Activated CD8-positive, alpha-beta T cell treated with anti-CD3 and anti-CD28 coated beads, Interleukin-2, amount 10 ng/mL, durations not matched to agents 7 days and 5 days (primary cell): ENCODE measurements around the gene TSSK2. TPM values are rescaled to one million over a fixed set of nuclear protein-coding genes. Genes with fewer than 3 reads are reported as not detected.

Source experiments
- ATAC-seq: fragments of 150-1000 bp; cut with Tn5 transposase; one replicate; pipeline ENCODE4 v1.10.0; 2021; ENCODE audit warnings: moderate library complexity
- CTCF ChIA-PET: fragments of 350-600 bp; sonication (Branson Sonifier 250); formaldehyde crosslinking; loops from one replicate; lab custom pipeline; 2021; ENCODE audit warnings: antibody characterized with exemption; lab: Charles Lee
- POLR2A ChIA-PET: fragments of 350-600 bp; sonication (Branson Sonifier 250); formaldehyde crosslinking; loops from one replicate; lab custom pipeline; 2021; ENCODE audit warnings: antibody characterized with exemption; lab: Charles Lee
- DNase-seq: peaks from one replicate; pipeline ENCODE4 v3.0.0-alpha.2; 2020
- H3K27ac Mint-ChIP-seq: one replicate; pipeline ENCODE4 v1.8.0; 2021; ENCODE audit warnings: mild to moderate bottlenecking, mixed read lengths
- H3K27me3 Mint-ChIP-seq: one replicate; pipeline ENCODE4 v1.8.0; 2021; ENCODE audit warnings: low read depth, mixed read lengths
- H3K36me3 Mint-ChIP-seq: one replicate; pipeline ENCODE4 v1.8.0; 2021; ENCODE audit warnings: low read depth, mixed read lengths
- H3K4me1 Mint-ChIP-seq: one replicate; pipeline ENCODE4 v1.8.0; 2021; ENCODE audit warnings: low read depth, mixed read lengths
- H3K4me3 Mint-ChIP-seq: one replicate; pipeline ENCODE4 v1.8.0; 2021; ENCODE audit warnings: mild to moderate bottlenecking, mixed read lengths
- H3K9me3 Mint-ChIP-seq: one replicate; pipeline ENCODE4 v1.8.0; 2022; ENCODE audit warnings: mixed read lengths; ENCODE audit not compliant: insufficient read depth
- total RNA-seq, 2 experiments: library from RNA; stranded (reverse); gene quantifications; one replicate each; pipeline ENCODE4 v1.2.3, GENCODE V29; 2021

Gene TSSK2
- total RNA-seq, 2 experiments from 2014 or later = not detected

DNA sequence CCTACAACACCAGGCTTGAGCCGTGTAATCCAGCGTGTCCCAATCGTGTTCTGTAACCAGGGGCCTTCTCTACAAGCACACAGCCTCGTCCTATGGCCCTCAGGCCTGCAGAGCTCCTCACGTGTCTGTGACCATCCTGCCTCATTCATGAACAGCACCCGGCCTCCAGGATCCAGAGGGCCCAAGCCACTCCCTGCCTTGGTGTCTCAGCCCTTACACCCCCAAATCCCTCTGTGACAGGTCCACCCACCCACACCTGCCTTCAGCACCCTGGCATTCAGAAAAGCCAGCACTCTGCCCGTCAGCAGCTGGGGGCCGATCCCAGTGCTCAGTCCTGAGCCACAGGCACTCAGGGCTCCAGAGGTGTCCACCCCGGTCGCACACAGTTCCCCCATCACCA is 5.8 kb downstream of the TSSK2 start:
- CTCF ChIA-PET = no interaction called here
- Mint-ChIP-seq H3K36me3 (peaks cover 39% of the 10 kb centered on the region), H3K27me3 (no peaks in the 10 kb centered on the region), H3K9me3 (no peaks in the 10 kb centered on the region), H3K4me3 (no peak overlapping the region), H3K4me1 (no peaks in the 10 kb centered on the region), H3K27ac (no peak overlapping the region)
- no peak for ATAC-seq
- DNase-seq = no peak
- POLR2A ChIA-PET = no interaction called here

DNA sequence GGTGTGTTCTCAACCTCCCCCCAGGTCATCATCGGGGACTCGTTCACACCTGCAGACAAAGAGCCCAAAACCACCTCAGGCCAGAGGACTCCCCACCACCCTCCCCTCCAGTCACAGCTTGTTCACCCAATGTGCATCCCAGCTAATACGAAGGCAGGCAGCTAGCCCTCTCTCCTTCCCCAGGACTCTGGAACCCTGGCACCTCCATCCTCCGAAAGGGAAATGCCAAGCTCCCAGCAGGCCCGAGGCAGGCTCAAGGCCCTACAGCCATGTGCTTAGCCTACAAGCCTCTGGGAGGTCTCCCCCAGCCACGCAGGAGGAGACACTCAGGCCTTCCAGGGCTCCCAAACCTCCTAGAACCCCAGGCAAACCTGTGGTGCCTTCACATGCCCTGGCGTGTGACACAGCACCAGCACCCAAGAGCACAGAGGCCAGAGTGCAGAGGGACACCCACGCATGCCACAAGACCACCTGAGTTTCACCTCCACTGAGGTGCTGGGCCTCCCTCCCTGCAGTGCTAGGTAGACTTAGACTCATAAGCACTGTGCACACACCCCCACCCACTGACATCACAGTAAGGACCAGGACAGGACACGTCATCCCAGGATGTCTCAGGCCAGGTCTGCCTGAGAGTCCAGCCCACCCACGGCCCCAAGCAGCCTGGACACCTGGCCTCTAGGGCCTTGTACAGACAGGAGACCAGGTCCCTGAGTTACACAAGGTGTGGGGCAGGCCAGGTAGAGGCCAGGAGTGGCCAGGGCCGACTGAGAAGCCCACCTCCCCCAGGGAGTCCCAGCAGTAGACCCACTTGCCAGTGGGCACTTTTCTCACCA is 6.5 kb downstream of the TSSK2 start:
- DNase-seq (no peak), ATAC-seq (no peak)
- H3K27ac Mint-ChIP-seq = no peak overlapping the region
- no peak overlapping the region for H3K4me3 Mint-ChIP-seq
- peaks cover 41% of the 10 kb centered on the region for H3K36me3 Mint-ChIP-seq
- POLR2A ChIA-PET = no interaction called here
- CTCF ChIA-PET = no interaction called here
- H3K27me3 Mint-ChIP-seq = no peaks in the 10 kb centered on the region
- H3K9me3 Mint-ChIP-seq = no peaks in the 10 kb centered on the region
- peaks cover under 1% of the 10 kb centered on the region for H3K4me1 Mint-ChIP-seq

DNA sequence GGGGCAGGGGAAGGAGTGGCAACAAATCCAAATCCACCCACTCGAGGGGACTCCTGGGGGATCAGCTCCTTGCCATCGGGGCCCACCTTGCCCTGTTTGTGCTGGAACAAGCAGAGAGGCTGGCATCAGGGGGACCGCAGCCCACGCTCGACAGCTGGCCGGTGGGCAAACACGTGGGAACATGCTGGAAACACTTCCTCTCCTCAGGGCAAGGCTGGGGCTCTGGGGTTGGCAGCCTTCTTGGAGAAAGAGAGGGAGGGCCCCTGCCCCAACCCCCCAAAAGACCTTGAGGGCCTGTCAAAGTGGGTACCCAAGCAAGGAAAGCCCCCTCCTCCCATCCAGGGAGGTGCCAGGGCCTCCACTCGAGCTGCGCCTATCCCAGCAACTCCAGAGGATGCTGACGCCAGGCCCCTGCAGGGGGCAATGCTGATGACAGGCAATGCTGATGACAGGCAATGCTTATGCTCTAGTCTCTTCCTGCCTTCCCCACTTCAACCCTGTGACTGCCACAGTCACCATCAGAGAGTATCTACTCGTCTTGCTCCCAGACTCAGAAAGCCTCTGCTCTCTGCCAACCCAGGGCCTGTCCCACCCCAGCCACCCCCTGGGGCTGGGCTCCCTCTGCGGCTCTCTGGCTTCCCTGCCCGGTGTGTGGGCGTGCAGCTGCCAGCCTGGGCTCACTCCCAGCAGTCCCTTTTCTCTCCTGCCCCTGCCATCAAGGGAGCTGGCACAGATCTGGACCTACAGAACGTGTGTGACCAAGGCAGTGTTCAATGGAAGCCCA is 7.3 kb downstream of the TSSK2 start:
- Mint-ChIP-seq H3K27ac (no peak overlapping the region), H3K9me3 (no peaks in the 10 kb centered on the region), H3K36me3 (peaks cover 40% of the 10 kb centered on the region), H3K4me1 (peaks cover 5% of the 10 kb centered on the region), H3K4me3 (no peak overlapping the region), H3K27me3 (no peaks in the 10 kb centered on the region)
- CTCF ChIA-PET = no interaction called here
- no peak for ATAC-seq
- POLR2A ChIA-PET = interaction anchor here (1.0 kb wide), 1 partner anchor 31 kb away, joined by 3 read pairs; no protein-coding TSS in a partner anchor
- no peak for DNase-seq

DNA sequence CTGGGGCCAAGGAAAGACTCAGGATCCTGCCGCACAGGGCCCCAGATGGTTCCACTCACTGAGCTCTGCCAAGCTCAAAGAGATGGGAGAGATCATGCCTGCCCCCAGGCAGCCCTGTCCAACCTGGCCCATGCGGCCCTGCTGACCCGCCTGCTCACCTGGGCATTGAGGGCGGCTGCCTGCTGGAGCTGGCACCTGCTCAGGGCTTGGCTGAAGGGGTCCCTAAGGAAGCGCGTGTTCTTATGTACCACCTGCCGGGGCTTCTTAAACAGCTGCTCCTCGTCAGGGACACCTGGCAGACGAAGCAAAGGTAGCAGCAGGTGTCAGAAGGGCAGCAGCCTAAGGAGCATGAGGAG is 7.9 kb downstream of the TSSK2 start:
- Mint-ChIP-seq H3K9me3 (no peaks in the 10 kb centered on the region), H3K27ac (no peak overlapping the region), H3K4me1 (peaks cover 9% of the 10 kb centered on the region), H3K27me3 (no peaks in the 10 kb centered on the region), H3K36me3 (peaks cover 42% of the 10 kb centered on the region), H3K4me3 (no peak overlapping the region)
- CTCF ChIA-PET = no interaction called here
- ATAC-seq (no peak), DNase-seq (no peak)
- POLR2A ChIA-PET = interaction anchor here (1.0 kb wide), 1 partner anchor 30 kb away, joined by 3 read pairs; no protein-coding TSS in a partner anchor

DNA sequence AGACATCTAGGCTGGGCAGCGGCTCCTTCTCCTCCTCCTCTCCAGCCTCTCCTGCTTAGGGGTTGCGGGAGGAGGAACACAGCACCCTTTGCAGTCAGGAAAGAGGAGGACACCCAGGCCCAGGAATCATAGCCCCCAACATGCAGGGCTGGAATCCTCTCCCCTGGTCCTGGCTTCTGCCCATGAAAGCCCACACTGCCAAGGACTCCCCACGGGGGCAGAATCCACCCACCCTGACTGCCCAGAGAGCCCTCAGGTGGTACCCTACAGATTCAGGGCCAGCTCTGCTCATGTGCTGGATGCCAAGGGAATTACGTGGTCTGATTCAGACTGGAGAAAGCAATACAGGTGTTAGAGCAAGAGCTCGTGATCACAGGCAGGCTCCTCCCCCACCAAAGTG is 8.9 kb downstream of the TSSK2 start:
- DNase-seq (no peak), ATAC-seq (no peak)
- peaks cover 17% of the 10 kb centered on the region for H3K4me1 Mint-ChIP-seq
- CTCF ChIA-PET = no interaction called here
- no peaks in the 10 kb centered on the region for H3K9me3 Mint-ChIP-seq
- H3K27me3 Mint-ChIP-seq = no peaks in the 10 kb centered on the region
- POLR2A ChIA-PET = no interaction called here
- H3K27ac Mint-ChIP-seq = no peak overlapping the region
- H3K4me3 Mint-ChIP-seq = no peak overlapping the region
- H3K36me3 Mint-ChIP-seq = peaks cover 44% of the 10 kb centered on the region

DNA sequence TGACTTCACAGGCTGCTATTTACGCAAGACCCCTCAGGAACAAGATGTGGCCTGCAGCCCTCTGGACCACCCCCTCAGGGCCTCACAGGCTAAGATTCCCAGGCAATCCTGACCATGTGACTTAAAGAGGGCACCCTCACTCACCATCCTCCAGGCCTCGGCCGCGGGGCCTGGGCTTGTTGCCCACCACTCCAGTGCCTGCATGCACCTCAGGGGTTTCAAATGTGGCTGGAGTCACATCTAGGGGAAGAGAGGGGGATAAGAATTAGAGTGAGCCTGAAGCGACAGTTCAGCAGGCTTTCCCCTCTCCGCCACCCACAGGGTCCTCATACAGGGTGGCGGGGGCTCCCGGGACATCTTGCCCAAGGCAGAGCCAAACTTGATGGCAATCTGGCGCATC is 11.3 kb downstream of the TSSK2 start:
- CTCF ChIA-PET = no interaction called here
- Mint-ChIP-seq H3K4me3 (peak overlapping the region; percentile 37), H3K4me1 (peaks cover 17% of the 10 kb centered on the region), H3K27me3 (peaks cover 8% of the 10 kb centered on the region), H3K9me3 (no peaks in the 10 kb centered on the region), H3K27ac (peak overlapping the region; percentile 14), H3K36me3 (peaks cover 26% of the 10 kb centered on the region)
- POLR2A ChIA-PET = no interaction called here
- ATAC-seq = no peak
- DNase-seq = no peak

DNA sequence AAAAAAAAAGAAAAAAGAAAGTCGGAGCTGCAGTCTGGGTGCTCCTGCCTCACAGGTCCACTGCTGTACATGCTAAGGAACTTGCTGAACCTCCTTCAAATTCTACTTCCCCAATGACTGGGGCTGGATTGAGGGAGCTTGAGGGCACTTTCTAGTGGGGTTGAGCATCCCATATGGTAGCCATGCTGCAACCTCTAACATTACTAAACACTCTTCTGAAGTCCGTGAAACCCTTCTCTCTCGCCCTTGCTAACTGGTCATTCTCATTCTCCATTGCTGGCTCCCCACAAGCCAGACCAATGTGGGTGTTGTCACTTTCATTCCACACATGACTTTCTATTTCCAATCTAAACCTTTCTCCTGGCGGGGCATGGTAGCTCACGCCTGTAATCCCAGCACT is 12.1 kb downstream of the TSSK2 start:
- DNase-seq (no peak), ATAC-seq (no peak)
- Mint-ChIP-seq H3K4me3 (peak overlapping the region; percentile 99), H3K4me1 (peaks cover 17% of the 10 kb centered on the region), H3K9me3 (no peaks in the 10 kb centered on the region), H3K27me3 (peaks cover 15% of the 10 kb centered on the region), H3K36me3 (peaks cover 26% of the 10 kb centered on the region), H3K27ac (peak overlapping the region; percentile 95)
- ChIA-PET POLR2A (interaction anchor here (1.0 to 2.4 kb wide), 3 partner anchors 21 to 336 kb away, joined by 5 to 20 read pairs (median 8); partner anchors contain the start of genes CDC45 and DGCR2), CTCF (interaction anchor here (1.2 to 2.6 kb wide), 8 partner anchors 12 to 487 kb away, joined by 3 to 16 read pairs (median 8); partner anchors contain the start of genes SLC25A1 and TSSK2)

DNA sequence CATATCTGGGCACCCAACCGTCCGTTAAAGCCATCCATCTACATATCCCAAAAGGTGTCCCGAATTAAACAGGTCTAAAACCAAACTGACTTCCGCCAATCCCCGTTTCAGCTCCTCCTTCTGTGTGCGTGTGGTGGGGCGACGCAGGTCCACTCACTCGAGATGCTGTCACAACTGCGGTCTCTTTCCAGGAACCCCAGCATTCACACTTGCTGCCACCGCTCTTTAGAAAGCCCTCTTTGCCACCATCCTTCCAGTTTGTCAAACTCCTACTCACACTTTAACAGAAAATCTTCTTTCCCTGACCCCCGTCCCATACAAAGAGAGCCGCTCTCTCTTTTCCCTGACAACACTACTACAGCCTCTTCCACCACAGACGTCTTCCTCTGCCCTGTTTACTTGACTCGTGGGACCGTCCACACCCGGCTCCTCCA is 12.9 kb downstream of the TSSK2 start:
- ATAC-seq (peak; percentile 45), DNase-seq (peak; percentile 67)
- ChIA-PET CTCF (interaction anchor here (0.6 to 2.6 kb wide), 22 partner anchors 8 to 486 kb away, joined by 3 to 16 read pairs (median 4); partner anchors contain the start of genes DGCR2, SLC25A1 and TSSK2), POLR2A (interaction anchor here (0.8 to 2.4 kb wide), 5 partner anchors 11 to 336 kb away, joined by 3 to 20 read pairs (median 5); partner anchors contain the start of genes CDC45, DGCR2 and SLC25A1)
- Mint-ChIP-seq H3K4me1 (peaks cover 17% of the 10 kb centered on the region), H3K27ac (peak overlapping the region; percentile 95), H3K4me3 (peak overlapping the region; percentile 99), H3K27me3 (peaks cover 17% of the 10 kb centered on the region), H3K9me3 (no peaks in the 10 kb centered on the region), H3K36me3 (peaks cover 24% of the 10 kb centered on the region)

DNA sequence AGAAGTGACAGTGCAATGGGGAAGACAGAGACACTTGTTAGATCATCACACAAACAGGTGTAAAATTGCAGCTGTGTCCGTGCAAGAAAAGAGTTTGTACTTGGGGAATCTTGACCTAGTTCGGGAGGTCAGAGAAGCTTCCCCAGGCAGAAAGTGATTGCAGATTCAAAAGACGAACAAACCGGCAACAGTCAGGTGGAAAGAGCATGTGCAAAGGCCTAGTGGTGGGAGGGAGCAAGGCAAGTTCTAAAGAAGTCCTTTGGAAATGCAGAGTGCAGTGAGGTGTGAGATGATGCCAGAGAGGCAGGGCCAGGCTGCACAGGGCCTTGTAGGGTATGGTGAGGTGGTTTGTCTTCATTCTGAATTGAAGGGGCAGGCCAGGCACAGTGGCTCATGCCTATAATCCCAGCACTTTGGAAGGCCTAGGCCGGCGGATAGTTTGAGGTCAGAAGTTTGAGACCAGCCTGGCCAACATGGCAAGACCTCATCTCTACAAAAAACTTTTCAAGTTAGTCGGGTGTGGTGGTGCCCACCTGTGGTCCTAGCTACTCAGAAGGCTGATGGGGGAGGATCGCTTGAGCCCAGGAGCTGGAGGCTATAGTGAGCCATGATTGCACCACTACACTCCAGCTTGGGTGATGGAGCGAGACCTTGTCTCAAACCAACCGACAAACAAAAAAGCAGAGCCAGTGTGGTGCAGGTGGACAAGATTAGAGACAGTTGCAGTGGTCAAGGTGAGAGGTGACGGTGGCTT is 15.3 kb downstream of the TSSK2 start:
- Mint-ChIP-seq H3K27me3 (peaks cover 26% of the 10 kb centered on the region), H3K36me3 (peaks cover 18% of the 10 kb centered on the region)
- POLR2A ChIA-PET = no interaction called here

DNA sequence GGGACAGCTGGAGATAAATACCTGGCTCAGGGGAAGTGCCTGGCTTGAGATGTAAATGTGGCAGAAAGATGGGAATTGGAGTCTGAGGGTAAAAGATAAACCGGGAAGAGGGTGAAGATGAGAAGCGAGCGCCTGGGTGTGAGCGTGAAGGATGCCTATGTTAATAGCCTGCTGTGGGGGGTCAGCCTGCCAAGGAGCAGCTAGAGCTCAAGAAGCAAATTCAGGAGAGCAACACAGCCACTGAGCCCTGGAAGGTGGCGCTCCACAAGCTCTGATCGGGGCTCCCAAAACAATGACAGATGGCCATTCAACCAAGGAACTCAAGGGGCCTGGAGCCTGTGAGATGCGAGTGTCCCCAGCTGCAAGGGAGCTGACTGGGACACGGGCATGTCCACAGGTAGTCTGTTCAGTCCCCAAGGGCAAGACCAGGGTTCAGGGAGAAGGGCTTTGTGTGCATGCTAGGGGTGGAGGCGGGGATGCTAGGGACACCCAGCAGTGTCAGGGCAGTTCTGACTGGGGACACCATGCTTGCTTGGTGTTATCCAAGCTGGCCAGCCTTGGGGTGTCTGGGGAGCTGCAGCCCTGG is 16.2 kb downstream of the TSSK2 start:
- ChIA-PET POLR2A (no interaction called here), CTCF (no interaction called here)
- no peak for DNase-seq
- H3K27ac Mint-ChIP-seq = no peak overlapping the region
- H3K9me3 Mint-ChIP-seq = no peaks in the 10 kb centered on the region
- ATAC-seq = no peak
- H3K4me3 Mint-ChIP-seq = no peak overlapping the region
- peaks cover 32% of the 10 kb centered on the region for H3K27me3 Mint-ChIP-seq
- peaks cover 13% of the 10 kb centered on the region for H3K36me3 Mint-ChIP-seq
- peaks cover 21% of the 10 kb centered on the region for H3K4me1 Mint-ChIP-seq

More for the DNA sequence above, 15.3 kb downstream of the TSSK2 start:
- H3K27ac Mint-ChIP-seq = no peak overlapping the region
- no peak for DNase-seq
- no peak for ATAC-seq
- H3K4me3 Mint-ChIP-seq = no peak overlapping the region
- no peaks in the 10 kb centered on the region for H3K9me3 Mint-ChIP-seq
- CTCF ChIA-PET = interaction anchor here (1.3 kb wide), 1 partner anchor 37 kb away, joined by 3 read pairs; no protein-coding TSS in a partner anchor
- peaks cover 21% of the 10 kb centered on the region for H3K4me1 Mint-ChIP-seq
